Upper lobe of left lung (tissue), 6 donors: ENCODE data around the gene COX4I2. TPM values are rescaled to one million over a fixed set of nuclear protein-coding genes. Genes with fewer than 3 reads are reported as not detected.

Experiments used
- ATAC-seq, 2 donors: fragments of 200-7000 bp; cut with Tn5 transposase; one replicate each; pipeline ENCODE4 v1.9.1; 2022; ENCODE audit warnings: mild to moderate bottlenecking in 2 of 2, moderate library complexity in 2 of 2; ENCODE audit not compliant: low FRiP score in 2 of 2
- DNase-seq, 2 donors: peaks; one replicate each; pipeline ENCODE4 v3.0.0-alpha.2; 2019 to 2020
- H3K27ac ChIP-seq, 4 donors: fragments of 200-600 bp; sonication (generic); one replicate each; pipeline ENCODE4 v1.5.1; 2016 to 2019
- H3K27me3 ChIP-seq, 4 donors: fragments of 200-600 bp; sonication (generic); one replicate each; pipeline ENCODE4 v1.5.1; 2017 to 2019
- H3K36me3 ChIP-seq, 4 donors: fragments of 200-600 bp; sonication (generic); one replicate each; pipeline ENCODE4 v1.5.1; 2016 to 2019
- H3K4me1 ChIP-seq, 4 donors: fragments of 200-600 bp; sonication (generic); one replicate each; pipeline ENCODE4 v1.5.1; 2018 to 2019
- H3K4me3 ChIP-seq, 4 donors: fragments of 200-600 bp; sonication (generic); one replicate each; pipeline ENCODE4 v1.5.1; 2017 to 2019; ENCODE audit warnings: mild to moderate bottlenecking in 2 of 4, moderate library complexity in 1 of 4
- H3K9me3 ChIP-seq, 4 donors: fragments of 200-600 bp; sonication (generic); one replicate each; pipeline ENCODE4 v1.5.1; 2018 to 2019
- CTCF ChIP-seq, 6 experiments: fragments of 450-650 bp in 4 of 6; fragments of 200-600 bp in 2 of 6; sonication (generic) in 2 of 6; IDR thresholded peaks; one replicate each; pipeline ENCODE4 v1.5.1; 2016 to 2019; ENCODE audit warnings: antibody characterized with exemption in 6 of 6
- EP300 ChIP-seq, 4 donors: sonication (generic); formaldehyde crosslinking; IDR thresholded peaks; one replicate each; pipeline ENCODE4 v1.5.1; 2017; ENCODE audit warnings: antibody characterized with exemption in 4 of 4, control low read depth in 2 of 4
- POLR2A ChIP-seq, 4 donors: fragments of 450-650 bp; IDR thresholded peaks; one replicate each; pipeline ENCODE4 v1.5.1; 2016 to 2017; ENCODE audit warnings: antibody characterized with exemption in 4 of 4, mild to moderate bottlenecking in 2 of 4
- POLR2AphosphoS5 ChIP-seq, 2 donors: sonication (generic); formaldehyde crosslinking; IDR thresholded peaks; one replicate each; pipeline ENCODE4 v1.5.1; 2017; ENCODE audit warnings: antibody characterized with exemption in 2 of 2
- WGBS, 2 donors: methylation state at CpG; one replicate each; pipeline ENCODE4 v1.1.5; 2017 to 2018; 5-methylcytosine and 5-hydroxymethylcytosine counted together
- total RNA-seq, 6 donors: library from RNA; depleted of rRNA in 4 of 6; stranded (reverse); fragments of >200 nt in 4 of 6; gene quantifications; one replicate each; pipeline versions ENCODE4 v1.1.0 to v1.2.1, GENCODE V29; 2016 to 2021
- donor health status: DM: no; HTN: no; CAD: no; lungs with moderate emphysema.
- donor health status: DM: no; HTN: yes; CAD: no; lungs with severe emphysema.

Gene COX4I2
- total RNA-seq, 6 donors from 2014 or later, result 1.9 to 24.3 (median 13.5) TPM

GRCh38 chr20:31605031-31605901 lies 32.4 kb upstream of the COX4I2 start, which contains the start of gene ID1:
Gene ID1, plus strand, starts transcription at chr20:31605289. Its CDS starts 99 bp downstream, at chr20:31605388.
- H3K36me3 ChIP-seq, result peaks cover 0 to 14% (median 0%) of the 10 kb centered on the region in 4 donors
- peak; percentile 97 for DNase-seq
- no peaks in the 10 kb centered on the region for H3K9me3 ChIP-seq
- 0% methylated on average over 33 to 49 of the region's 74 CpGs for WGBS, 2 donors
- TF ChIP-seq POLR2A (IDR thresholded peaks at IDR 0.05) (peak; percentile 91 to 100 (median 94)), CTCF (IDR thresholded peaks at IDR 0.05) (peak in 1 of 6 experiments; percentile 28), POLR2AphosphoS5 (IDR thresholded peaks at IDR 0.05) (peak; percentile 99 to 100), EP300 (IDR thresholded peaks at IDR 0.05) (peak in 1 of 4 donors; percentile 74)
- no peaks in the 10 kb centered on the region for H3K27me3 ChIP-seq
- H3K4me3 ChIP-seq, result peak within 1 kb of the TSS; percentile 68 to 85 (median 71)
- peaks cover 40 to 72% (median 48%) of the 10 kb centered on the region in 4 donors for H3K4me1 ChIP-seq
- ATAC-seq, result peak; percentile 94 to 96
- H3K27ac ChIP-seq, result peak within 1 kb of the TSS; percentile 92 to 98 (median 94)

DNA sequence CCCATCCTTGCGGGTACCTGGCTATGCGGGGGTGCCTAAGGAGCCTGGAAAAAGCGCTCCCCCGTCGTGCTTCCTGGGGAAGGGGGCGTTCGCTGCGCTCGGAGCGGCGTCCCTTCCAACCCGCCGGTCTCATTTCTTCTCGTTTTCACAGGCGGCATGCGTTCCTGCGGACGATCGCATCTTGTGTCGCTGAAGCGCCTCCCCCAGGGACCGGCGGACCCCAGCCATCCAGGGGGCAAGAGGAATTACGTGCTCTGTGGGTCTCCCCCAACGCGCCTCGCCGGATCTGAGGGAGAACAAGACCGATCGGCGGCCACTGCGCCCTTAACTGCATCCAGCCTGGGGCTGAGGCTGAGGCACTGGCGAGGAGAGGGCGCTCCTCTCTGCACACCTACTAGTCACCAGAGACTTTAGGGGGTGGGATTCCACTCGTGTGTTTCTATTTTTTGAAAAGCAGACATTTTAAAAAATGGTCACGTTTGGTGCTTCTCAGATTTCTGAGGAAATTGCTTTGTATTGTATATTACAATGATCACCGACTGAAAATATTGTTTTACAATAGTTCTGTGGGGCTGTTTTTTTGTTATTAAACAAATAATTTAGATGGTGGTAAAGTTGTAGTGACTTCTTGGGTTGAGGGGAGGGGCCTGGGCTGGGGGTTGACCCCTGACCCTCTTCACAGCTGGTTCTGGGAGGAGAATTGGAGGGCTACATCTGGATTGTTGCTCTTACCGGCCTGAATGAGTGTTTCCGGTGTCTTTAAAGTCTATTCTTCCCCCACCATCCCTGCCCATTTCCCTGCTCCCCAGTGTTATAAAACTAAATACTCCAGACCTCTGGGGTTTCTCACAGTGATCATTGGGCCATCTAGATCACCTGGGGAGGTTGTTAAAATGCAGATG lies 31.6 kb upstream of the COX4I2 start:
- Histone ChIP-seq H3K27me3 (no peaks in the 10 kb centered on the region), H3K9me3 (no peaks in the 10 kb centered on the region), H3K4me3 (peak overlapping the region; percentile 68 to 85 (median 71)), H3K36me3 (peaks cover 0 to 14% (median 0%) of the 10 kb centered on the region in 4 donors), H3K27ac (peak overlapping the region; percentile 92 to 98 (median 94)), H3K4me1 (peaks cover 45 to 81% (median 54%) of the 10 kb centered on the region in 4 donors)
- no peak for ATAC-seq
- peak; percentile 31 to 84 for DNase-seq
- TF ChIP-seq POLR2AphosphoS5 (IDR thresholded peaks at IDR 0.05) (peak in 1 of 2 donors; percentile 31), CTCF (IDR thresholded peaks at IDR 0.05) (peak in 1 of 6 experiments; percentile 13), EP300 (IDR thresholded peaks at IDR 0.05) (no peak)
- whole genome bisulfite sequencing, 2 donors, result 4 to 18% methylated on average over 5 to 27 of the region's 39 CpGs

DNA sequence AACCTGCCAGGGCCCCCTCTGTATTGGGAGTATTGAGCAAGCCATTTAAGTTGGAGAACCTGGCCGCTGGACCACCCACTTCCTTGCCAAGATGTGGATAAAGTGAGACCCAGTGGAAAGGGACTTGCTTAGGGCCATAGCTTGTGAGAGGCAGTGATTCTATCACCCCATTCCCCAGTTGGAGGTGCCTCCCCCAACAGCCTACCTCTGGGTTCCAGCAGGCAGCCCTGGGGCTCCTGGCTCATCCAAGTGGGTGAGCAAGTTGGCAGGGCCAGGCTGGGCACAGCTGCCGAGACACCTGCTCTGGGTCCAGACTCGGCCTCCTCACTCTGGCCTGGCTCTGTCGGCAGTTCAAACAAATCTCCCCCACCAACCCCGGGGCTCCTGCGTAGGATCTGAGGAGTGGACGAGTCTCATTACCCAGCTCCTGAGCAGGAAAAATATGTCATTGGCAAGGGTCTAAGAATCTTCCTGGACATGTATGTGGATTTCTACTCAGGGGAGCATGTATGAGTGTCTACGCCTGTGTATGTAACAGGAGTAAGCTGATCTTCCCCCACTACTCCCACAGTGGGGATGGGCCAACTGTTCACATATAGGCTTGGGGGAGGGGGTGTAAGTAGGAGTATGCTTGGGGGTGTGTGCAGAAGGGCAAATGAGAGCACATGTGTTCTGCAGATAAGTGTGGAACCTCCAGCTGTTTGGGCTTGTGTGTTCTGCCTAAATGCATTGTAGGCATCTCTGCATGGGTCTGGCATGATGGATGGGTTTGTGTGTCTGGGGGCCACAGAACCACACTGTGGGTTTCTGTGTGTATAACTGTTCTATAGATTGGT lies 30.7 kb upstream of the COX4I2 start:
- Histone ChIP-seq H3K4me3 (peak overlapping the region; percentile 68 to 85 (median 71)), H3K36me3 (peaks cover 0 to 14% (median 0%) of the 10 kb centered on the region in 4 donors), H3K9me3 (no peaks in the 10 kb centered on the region), H3K27me3 (no peaks in the 10 kb centered on the region), H3K27ac (peak overlapping the region; percentile 92 to 98 (median 94)), H3K4me1 (peaks cover 54 to 84% (median 61%) of the 10 kb centered on the region in 4 donors)
- 36 to 54% methylated on average over 4 to 8 of the region's 8 CpGs for WGBS, 2 donors
- TF ChIP-seq POLR2A (IDR thresholded peaks at IDR 0.05), result peak in 3 of 4 donors; percentile 5 to 76 (median 38)
- TF ChIP-seq EP300 (IDR thresholded peaks at IDR 0.05), result peak in 2 of 4 donors; percentile 14 to 21
- peak in 1 of 2 donors; percentile 65 for TF ChIP-seq POLR2AphosphoS5 (IDR thresholded peaks at IDR 0.05)
- no peak for TF ChIP-seq CTCF (IDR thresholded peaks at IDR 0.05)
- peak; percentile 41 to 57 for DNase-seq
- no peak for ATAC-seq
